Testis (tissue), 3 donors: Measurements from ENCODE around the gene TREH. TPM values are rescaled to one million over a fixed set of nuclear protein-coding genes. Genes with fewer than 3 reads are reported as not detected.

Experiments
- DNase-seq: peaks from one replicate; pipeline ENCODE4 v3.0.0-alpha.2; 2019
- H3K27ac ChIP-seq, 2 donors: fragments of 200-600 bp; sonication (generic); one replicate each; pipeline ENCODE4 v1.5.1; 2019
- H3K27me3 ChIP-seq: fragments of 200-600 bp; sonication (generic); one replicate; pipeline ENCODE4 v1.5.1; 2019
- H3K36me3 ChIP-seq: fragments of 200-600 bp; sonication (generic); one replicate; pipeline ENCODE4 v1.5.1; 2017; ENCODE audit warnings: low read depth; ENCODE audit errors: missing control alignments
- H3K4me1 ChIP-seq: fragments of 200-600 bp; sonication (generic); one replicate; pipeline ENCODE4 v1.5.1; 2019
- H3K4me3 ChIP-seq, 2 donors: fragments of 200-600 bp; sonication (generic); one replicate each; pipeline ENCODE4 v1.5.1; 2017 to 2019
- H3K9me3 ChIP-seq: fragments of 200-600 bp; sonication (generic); one replicate; pipeline ENCODE4 v1.5.1; 2017
- POLR2A ChIP-seq: fragments of 450-650 bp; IDR thresholded peaks from one replicate; pipeline ENCODE4 v1.6.1; 2017; ENCODE audit warnings: antibody characterized with exemption, mild to moderate bottlenecking, moderate library complexity
- WGBS, 2 donors: methylation state at CpG; one replicate each; pipeline ENCODE4 v1.1.5; 2018; 5-methylcytosine and 5-hydroxymethylcytosine counted together
- intact Hi-C: fragments of 100-400 bp; cut with DNase I; formaldehyde crosslinking; loops from one replicate; pipeline ENCODE4 v1.15.1; 2023; ENCODE audit warnings: low total_unique reads
- polyA plus RNA-seq: library from polyadenylated mRNA; stranded (reverse); fragments of 350-450 nt; fragmentation: Illumina TruSeq; extraction: RNeasy Lipid Tissue Mini Kit (QIAGEN cat#74804); gene quantifications from one replicate; pipeline ENCODE4 v1.2.3, GENCODE V29; 2014; ENCODE audit warnings: low read depth, low replicate concordance; ENCODE audit not compliant: insufficient read depth
- total RNA-seq, 2 donors: library from RNA; depleted of rRNA; stranded (reverse); fragments of >200 nt; gene quantifications; one replicate each; pipeline ENCODE4 v1.2.3, GENCODE V29; 2016
- TF ChIP-seq, protein P1 (sequence below), 3 experiments: fragments of 450-650 bp in 2 of 3; fragments of 200-600 bp in 1 of 3; sonication (generic) in 1 of 3; IDR thresholded peaks; one replicate each; pipeline ENCODE4 v1.5.1; 2016 to 2019; ENCODE audit warnings: antibody characterized with exemption in 3 of 3, mild to moderate bottlenecking in 2 of 3, moderate library complexity in 1 of 3

The TREH gene
- total and polyA plus RNA-seq, 3 donors from 2014 or later = 0.62 to 4.0 (median 1.7) TPM

GRCh38 chr11:118672846-118673245 lies 6.6 kb downstream of the TREH start:
- WGBS, 2 donors = 60 to 71% methylated on average over 1 of the region's 1 CpG
- H3K36me3 ChIP-seq = no peaks in the 10 kb centered on the region
- H3K27me3 ChIP-seq = no peaks in the 10 kb centered on the region
- no peaks in the 10 kb centered on the region for H3K9me3 ChIP-seq
- intact Hi-C loops = no loop called here
- H3K4me1 ChIP-seq = no peaks in the 10 kb centered on the region
- H3K4me3 ChIP-seq = no peak overlapping the region
- no peak overlapping the region for H3K27ac ChIP-seq
- DNase-seq = no peak
- no peak for TF ChIP-seq POLR2A
- TF ChIP-seq, protein P1, sequence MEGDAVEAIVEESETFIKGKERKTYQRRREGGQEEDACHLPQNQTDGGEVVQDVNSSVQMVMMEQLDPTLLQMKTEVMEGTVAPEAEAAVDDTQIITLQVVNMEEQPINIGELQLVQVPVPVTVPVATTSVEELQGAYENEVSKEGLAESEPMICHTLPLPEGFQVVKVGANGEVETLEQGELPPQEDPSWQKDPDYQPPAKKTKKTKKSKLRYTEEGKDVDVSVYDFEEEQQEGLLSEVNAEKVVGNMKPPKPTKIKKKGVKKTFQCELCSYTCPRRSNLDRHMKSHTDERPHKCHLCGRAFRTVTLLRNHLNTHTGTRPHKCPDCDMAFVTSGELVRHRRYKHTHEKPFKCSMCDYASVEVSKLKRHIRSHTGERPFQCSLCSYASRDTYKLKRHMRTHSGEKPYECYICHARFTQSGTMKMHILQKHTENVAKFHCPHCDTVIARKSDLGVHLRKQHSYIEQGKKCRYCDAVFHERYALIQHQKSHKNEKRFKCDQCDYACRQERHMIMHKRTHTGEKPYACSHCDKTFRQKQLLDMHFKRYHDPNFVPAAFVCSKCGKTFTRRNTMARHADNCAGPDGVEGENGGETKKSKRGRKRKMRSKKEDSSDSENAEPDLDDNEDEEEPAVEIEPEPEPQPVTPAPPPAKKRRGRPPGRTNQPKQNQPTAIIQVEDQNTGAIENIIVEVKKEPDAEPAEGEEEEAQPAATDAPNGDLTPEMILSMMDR (IDR thresholded peaks at IDR 0.05) = no peak

DNA sequence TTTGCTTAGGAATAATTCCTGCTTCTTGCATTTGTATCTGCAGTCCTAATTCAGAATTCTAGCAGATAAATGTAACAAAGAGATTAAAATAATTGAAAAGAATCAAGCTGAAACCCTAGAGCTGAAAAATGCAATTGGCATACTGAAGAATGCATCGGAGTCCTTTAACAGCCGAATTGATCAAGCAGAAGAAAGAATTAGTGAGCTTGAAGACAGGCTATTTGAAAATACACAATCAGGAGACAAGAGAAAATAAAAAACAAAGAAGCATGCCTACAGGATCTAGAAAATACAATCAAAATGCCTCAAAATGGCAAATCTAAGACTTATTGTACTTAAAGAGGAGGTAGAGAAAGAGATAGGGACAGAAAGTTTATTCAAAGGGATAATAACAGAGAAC lies 8.2 kb downstream of the TREH start:
- WGBS, 2 donors = 94 to 95% methylated on average over 2 of the region's 2 CpGs
- intact Hi-C loops = no loop called here
- Histone ChIP-seq H3K36me3 (no peaks in the 10 kb centered on the region), H3K4me3 (no peak overlapping the region), H3K4me1 (no peaks in the 10 kb centered on the region), H3K9me3 (no peaks in the 10 kb centered on the region), H3K27ac (no peak overlapping the region), H3K27me3 (no peaks in the 10 kb centered on the region)
- TF ChIP-seq POLR2A = no peak
- TF ChIP-seq, protein P1 (IDR thresholded peaks at IDR 0.05) = no peak
- DNase-seq = no peak

GRCh38 chr11:118670063-118670462 lies 9.4 kb downstream of the TREH start:
- H3K27ac ChIP-seq = no peak overlapping the region
- H3K36me3 ChIP-seq = no peaks in the 10 kb centered on the region
- H3K4me3 ChIP-seq = no peak overlapping the region
- no peaks in the 10 kb centered on the region for H3K27me3 ChIP-seq
- no peak for DNase-seq
- TF ChIP-seq, protein P1 (IDR thresholded peaks at IDR 0.05) = no peak
- TF ChIP-seq POLR2A = no peak
- no peaks in the 10 kb centered on the region for H3K9me3 ChIP-seq
- no peaks in the 10 kb centered on the region for H3K4me1 ChIP-seq
- 76 to 83% methylated on average over 2 of the region's 2 CpGs for WGBS, 2 donors
- intact Hi-C loops = no loop called here

GRCh38 chr11:118666371-118666770 lies 13.1 kb downstream of the TREH start:
- no peak for DNase-seq
- 96% methylated on average over 5 of the region's 5 CpGs for WGBS, 2 donors
- Histone ChIP-seq H3K9me3 (no peaks in the 10 kb centered on the region), H3K27me3 (no peaks in the 10 kb centered on the region), H3K27ac (no peak overlapping the region), H3K4me3 (no peak overlapping the region), H3K4me1 (no peaks in the 10 kb centered on the region), H3K36me3 (no peaks in the 10 kb centered on the region)
- no peak for TF ChIP-seq POLR2A
- TF ChIP-seq, protein P1 (IDR thresholded peaks at IDR 0.05) = no peak
- intact Hi-C loops = no loop called here

GRCh38 chr11:118663902-118664301 lies 15.5 kb downstream of the TREH start:
- intact Hi-C loops = no loop called here
- Histone ChIP-seq H3K27ac (no peak overlapping the region), H3K4me3 (no peak overlapping the region), H3K27me3 (no peaks in the 10 kb centered on the region), H3K9me3 (no peaks in the 10 kb centered on the region), H3K4me1 (no peaks in the 10 kb centered on the region), H3K36me3 (no peaks in the 10 kb centered on the region)
- 83 to 85% methylated on average over 3 of the region's 3 CpGs for WGBS, 2 donors
- no peak for TF ChIP-seq POLR2A
- TF ChIP-seq, protein P1 (IDR thresholded peaks at IDR 0.05) = no peak
- DNase-seq = no peak
